Measurements from ENCODE around the gene MISP. TPM values are rescaled to one million over a fixed set of nuclear protein-coding genes. Genes with fewer than 3 reads are reported as not detected.

MISP gene
- total and polyA plus RNA-seq, 9 donors, result 0.08 to 44.0 (median 0.55) TPM

- intact Hi-C loops (cut with DNase I), result loop anchor here in 1 of 4 donors (10.0 kb wide), 1 partner anchor 88 kb away; the partner anchor contains the start of gene PRTN3
- WGBS, 3 donors, result 88 to 91% (median 88%) methylated on average over 36 of the region's 36 CpGs
Observed at GRCh38 chr19:756821-757688, 6.1 kb downstream of the MISP start.

GRCh38 chr19:757811-758668 is 7.1 kb downstream of the MISP start:
- TF ChIP-seq POLR2A (IDR thresholded peaks at IDR 0.05) (no peak), EP300 (IDR thresholded peaks at IDR 0.05) (no peak), CTCF (IDR thresholded peaks at IDR 0.05) (no peak)
- Histone ChIP-seq H3K27me3 (no peaks in the 10 kb centered on the region), H3K4me3 (no peak overlapping the region), H3K36me3 (no peaks in the 10 kb centered on the region), H3K9me3 (no peaks in the 10 kb centered on the region), H3K4me1 (ENCODE audit: insufficient read depth) (peaks cover 1% of the 10 kb centered on the region), H3K27ac (no peak overlapping the region)
- intact Hi-C loops (cut with DNase I), result loop anchor here in 1 of 4 donors (10.0 kb wide), 1 partner anchor 87 kb away; the partner anchor contains the start of gene PRTN3
- DNase-seq, result no peak
- WGBS, 3 donors, result 95 to 97% (median 96%) methylated on average over 46 to 50 of the region's 50 CpGs

More at GRCh38 chr19:756821-757688, 6.1 kb downstream of the MISP start:
- Histone ChIP-seq H3K4me1 (ENCODE audit: insufficient read depth) (peaks cover 5% of the 10 kb centered on the region), H3K9me3 (no peaks in the 10 kb centered on the region), H3K27ac (no peak overlapping the region), H3K36me3 (no peaks in the 10 kb centered on the region), H3K4me3 (no peak overlapping the region), H3K27me3 (no peaks in the 10 kb centered on the region)
- TF ChIP-seq CTCF (IDR thresholded peaks at IDR 0.05) (no peak), EP300 (IDR thresholded peaks at IDR 0.05) (no peak), POLR2A (IDR thresholded peaks at IDR 0.05) (no peak)
- no peak for DNase-seq

GRCh38 chr19:763181-763580 is 12.3 kb downstream of the MISP start:
- Histone ChIP-seq H3K9me3 (no peaks in the 10 kb centered on the region), H3K27me3 (no peaks in the 10 kb centered on the region), H3K4me1 (ENCODE audit: insufficient read depth) (no peaks in the 10 kb centered on the region), H3K4me3 (no peak overlapping the region), H3K27ac (no peak overlapping the region), H3K36me3 (no peaks in the 10 kb centered on the region)
- intact Hi-C loops (cut with DNase I), result no loop called here
- WGBS, 3 donors, result 93 to 95% (median 94%) methylated on average over 10 of the region's 10 CpGs
- TF ChIP-seq CTCF (IDR thresholded peaks at IDR 0.05) (no peak), EP300 (IDR thresholded peaks at IDR 0.05) (no peak), POLR2A (IDR thresholded peaks at IDR 0.05) (no peak)
- no peak for DNase-seq

GRCh38 chr19:763869-764268 is 13.0 kb downstream of the MISP start:
- DNase-seq, result no peak
- Histone ChIP-seq H3K27me3 (no peaks in the 10 kb centered on the region), H3K4me1 (ENCODE audit: insufficient read depth) (no peaks in the 10 kb centered on the region), H3K36me3 (no peaks in the 10 kb centered on the region), H3K9me3 (no peaks in the 10 kb centered on the region), H3K4me3 (no peak overlapping the region), H3K27ac (no peak overlapping the region)
- WGBS, 3 donors, result 84 to 94% (median 91%) methylated on average over 6 of the region's 6 CpGs
- intact Hi-C loops (cut with DNase I), result no loop called here
- TF ChIP-seq EP300 (IDR thresholded peaks at IDR 0.05) (no peak), POLR2A (IDR thresholded peaks at IDR 0.05) (no peak), CTCF (IDR thresholded peaks at IDR 0.05) (no peak)
